Head of caudate nucleus (tissue), 42 donors: Measurements from ENCODE around the gene COPZ1.
A peak's percentile ranks its signal among the peaks of the same experiment; 100 is the strongest.

Experiments
- DNase-seq, 42 donors: peaks; one replicate each; pipeline versions ENCODE4 v3.0.0 to v3.0.0-alpha.2; 2020 to 2021; ENCODE audit warnings: mixed read lengths in 7 of 42
- intact Hi-C: fragments of 100-400 bp; cut with DNase I; formaldehyde crosslinking; loops from one replicate; pipeline ENCODE4 v1.15.0; 2022

The COPZ1 gene

DNA sequence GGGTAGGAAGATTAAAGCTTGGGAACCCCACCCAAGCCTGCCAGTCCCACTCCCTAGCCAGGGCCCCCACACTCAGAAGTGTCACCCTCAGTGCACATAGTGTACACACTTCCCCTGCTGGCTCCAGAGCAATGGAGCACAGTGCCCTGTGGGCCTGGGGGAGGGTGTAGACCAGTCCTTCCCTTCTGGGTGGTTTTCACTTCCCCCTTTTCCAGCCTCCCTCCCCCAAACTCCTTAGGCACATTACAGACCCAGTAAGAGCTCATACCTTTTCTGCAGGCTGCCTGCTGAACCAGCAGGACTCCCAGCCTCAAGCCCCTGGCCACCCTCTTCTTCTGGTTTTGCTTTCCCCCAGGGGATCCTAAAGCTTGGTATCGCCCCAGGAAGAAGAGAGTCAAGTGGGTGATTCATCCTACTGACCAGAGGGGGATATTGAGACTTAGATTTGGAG, 59.7 kb downstream of the COPZ1 start, which contains the start of gene ZNF385A:
Gene ZNF385A (minus strand): TSS at position 143 of the 451 bp plus-strand sequence. CDS start 219 bp downstream, outside the sequence.
- peak in 14 of 42 donors; percentile 32 to 69 (median 45) for DNase-seq
- intact Hi-C loops: no loop called here

DNA sequence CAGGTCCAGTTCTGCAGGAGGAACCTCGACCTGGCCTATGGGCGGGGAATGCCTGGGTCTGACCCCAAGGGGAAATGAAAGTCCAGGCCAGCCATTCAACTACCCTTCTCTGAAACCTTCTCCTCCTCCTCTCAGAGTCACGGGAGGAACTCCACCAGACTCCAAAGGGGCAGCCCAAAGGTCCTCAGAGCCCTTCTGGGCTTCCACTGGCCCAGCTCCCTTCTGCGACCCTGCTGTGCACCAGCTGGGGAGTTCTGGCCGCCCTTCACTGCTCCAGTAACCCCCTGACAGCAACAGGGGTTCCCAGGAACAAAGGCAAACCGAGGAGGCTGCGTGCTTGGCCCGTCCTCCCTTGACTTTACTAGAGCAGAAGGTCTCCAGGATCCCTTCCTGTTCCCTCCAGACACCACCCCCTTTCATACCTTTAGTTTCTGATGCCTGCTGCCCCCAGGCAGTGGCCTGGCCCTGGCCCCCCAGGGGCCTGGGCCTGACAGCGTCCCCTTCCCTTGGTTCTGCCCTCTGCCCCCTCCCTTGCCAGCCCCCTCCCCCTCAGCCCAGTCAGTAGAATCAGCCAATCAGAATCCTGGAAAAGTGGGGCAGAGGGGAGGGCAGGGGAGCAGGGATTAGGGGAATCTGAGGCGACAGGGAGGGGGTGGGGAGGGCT, 60.5 kb downstream of the COPZ1 start:
- peak in 11 of 42 donors; percentile 19 to 61 (median 42) for DNase-seq
- intact Hi-C loops: no loop called here

DNA sequence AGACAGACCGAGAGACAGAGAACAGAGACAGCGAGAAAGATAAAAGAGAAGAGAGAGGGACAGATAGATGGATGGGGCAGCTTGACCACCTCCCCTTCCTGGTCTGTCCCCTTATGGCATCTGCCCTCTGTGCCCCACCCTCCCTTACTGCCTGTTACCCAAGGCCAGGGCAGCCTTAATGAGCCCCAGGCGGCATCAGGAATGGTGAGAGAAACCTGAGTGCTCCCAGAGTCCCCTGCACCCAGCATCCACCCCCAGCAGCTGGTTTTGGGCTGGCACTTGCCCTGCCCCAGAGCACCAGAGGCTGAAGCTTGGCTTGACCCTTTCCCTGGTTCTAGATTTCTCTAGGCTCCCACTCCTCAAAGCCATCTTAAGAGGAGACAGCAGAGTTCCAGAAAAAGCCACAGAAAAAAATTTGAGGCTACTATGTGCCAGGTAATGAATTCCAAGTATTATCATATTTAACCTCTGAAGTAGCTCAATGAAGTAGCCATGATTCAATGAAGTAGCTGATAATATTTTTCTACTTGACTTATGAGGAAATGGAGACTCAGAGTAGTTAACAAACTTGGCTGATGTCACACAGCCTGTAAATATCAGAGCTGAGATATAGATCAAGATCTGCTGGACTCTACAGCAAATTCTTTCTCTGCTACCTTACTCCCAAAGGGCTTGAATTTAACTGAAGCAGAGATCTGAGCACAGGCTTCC, 61.6 kb downstream of the COPZ1 start:
- intact Hi-C loops: no loop called here
- no peak for DNase-seq

DNA sequence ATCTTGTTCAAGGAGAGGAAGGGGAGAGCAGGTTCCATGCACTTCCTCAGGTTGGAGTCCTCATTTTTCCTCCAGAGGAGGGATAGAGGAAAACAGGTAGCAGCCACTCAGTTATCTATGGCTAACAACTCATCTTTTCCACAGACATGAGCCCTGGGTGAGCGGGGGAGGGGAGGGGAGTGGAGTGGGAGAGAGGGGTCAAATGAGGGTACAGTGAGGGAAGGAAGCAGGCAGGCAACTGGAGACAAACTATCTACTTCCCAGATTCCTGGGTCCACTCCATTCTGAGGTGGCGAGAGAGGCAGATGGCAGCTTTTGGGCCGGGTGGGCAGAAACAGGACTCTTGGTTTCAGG, 62.2 kb downstream of the COPZ1 start:
- no peak for DNase-seq
- intact Hi-C loops: no loop called here

DNA sequence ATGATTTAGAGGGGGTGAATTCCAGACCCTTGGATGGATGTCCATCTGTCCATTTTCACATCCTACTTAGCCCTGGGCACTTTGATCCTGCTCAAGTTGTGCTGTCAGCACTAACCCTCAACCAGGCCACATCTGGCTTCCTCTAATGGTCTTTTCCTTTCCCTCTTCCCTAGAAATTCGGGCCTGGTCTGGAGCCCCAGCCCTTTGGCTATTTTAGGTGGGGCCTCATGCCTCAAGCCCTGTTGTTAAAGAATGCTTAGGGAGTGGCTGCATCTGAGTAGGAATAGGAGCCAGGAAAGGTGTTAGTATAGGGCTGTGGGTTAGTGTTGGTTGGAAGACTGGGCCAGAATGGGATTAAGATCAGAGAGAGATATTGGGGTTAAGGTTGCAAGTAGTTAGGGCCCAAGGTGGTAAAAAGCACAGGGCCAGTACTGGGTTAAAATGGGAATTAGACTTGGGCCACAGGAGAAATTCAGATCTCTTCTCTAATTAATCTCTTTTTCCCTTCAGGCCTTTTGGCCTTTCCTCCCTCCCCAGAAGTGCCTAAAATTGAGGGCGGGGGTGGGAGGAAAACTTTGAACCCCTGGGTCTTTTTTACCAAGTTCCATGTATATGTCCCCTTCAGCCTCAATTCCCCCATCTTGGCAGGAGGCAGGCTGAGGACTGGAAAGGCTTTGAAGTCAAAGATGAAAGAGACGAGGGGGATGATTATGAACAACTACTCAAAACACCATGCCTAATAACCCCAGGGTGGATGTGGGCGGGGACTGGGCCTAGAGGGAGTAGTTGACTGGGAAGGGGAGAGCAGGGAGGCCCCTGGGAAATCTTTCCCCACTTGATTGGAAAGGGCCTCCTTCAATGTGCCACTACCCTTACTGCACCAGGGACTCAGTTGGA, 63.6 kb downstream of the COPZ1 start:
- DNase-seq: no peak

DNA sequence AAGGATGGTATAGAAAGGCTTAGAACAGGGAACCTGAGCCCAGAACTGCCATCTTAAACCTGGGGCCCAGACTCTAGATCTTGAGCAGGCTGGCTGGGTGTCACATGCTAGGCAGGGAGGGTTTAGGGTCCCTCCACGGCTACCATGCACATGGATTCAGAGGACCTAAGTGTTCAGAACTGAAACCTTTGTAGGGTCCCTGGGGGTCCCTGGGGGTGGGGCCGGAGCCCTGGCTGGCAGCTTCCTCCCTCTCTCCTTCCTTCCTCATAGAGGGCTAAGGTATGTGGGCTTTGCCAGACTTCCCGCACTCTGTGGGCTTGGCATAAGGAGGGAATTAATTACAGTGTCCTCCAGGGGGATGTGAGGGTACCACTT, 64.2 kb downstream of the COPZ1 start:
- intact Hi-C loops: no loop called here
- DNase-seq: no peak

More for the DNA sequence above, 63.6 kb downstream of the COPZ1 start:
- intact Hi-C loops: no loop called here

DNA sequence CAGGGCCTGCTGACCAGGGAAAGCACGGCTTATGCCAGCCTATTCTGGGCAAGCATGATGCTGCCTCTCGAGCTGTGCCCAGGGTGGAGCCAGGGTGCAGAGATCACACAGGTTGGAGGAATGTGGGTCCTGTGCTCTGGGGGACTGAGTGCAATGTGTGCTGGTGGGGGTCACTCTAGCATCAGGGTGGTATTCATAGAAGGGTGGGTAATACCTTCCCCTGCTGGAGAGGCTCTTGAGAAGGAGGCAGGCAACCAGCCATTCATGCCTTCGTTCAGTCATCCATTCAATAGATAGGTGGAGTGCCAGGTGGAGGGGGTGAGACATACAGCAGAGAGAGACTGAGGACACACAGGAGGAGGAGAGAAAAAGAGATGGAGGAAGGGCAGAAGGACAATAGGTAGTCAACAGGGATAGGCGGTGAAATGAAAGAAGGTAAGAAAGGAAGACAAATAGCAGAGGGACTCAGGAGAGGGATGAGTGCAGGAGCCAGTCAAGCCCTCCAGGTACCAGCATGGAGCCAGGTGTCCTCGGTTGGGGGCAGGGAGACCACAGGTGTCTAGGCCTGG, 64.8 kb downstream of the COPZ1 start:
- intact Hi-C loops: no loop called here

DNA sequence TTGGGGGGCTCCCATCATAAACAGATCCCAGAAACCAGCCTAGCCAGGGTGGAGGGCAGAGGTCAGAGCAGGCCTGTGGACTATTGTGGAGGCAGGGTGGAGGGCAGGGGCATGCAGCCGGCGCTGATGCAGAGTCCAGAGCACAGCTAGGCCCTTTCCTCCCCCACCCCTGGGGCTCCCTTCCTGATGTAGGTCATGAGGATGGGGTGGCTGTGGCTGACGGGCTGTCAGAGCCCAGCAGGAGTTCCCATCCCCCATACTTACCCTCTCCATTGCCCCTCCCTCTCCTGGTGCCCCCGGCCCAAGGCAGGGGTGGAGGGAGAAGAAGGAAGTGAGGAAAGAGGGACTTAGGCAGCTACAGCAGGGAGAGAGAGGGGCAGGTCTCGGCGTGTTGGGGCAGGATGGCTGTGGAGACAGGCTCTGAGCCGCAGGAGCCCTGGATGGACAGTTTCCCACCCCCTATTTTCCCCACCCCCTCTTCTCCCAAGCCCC, 65.3 kb downstream of the COPZ1 start:
- intact Hi-C loops: no loop called here
- peak in 1 of 42 donors; percentile 19 for DNase-seq

More for the DNA sequence above, 64.8 kb downstream of the COPZ1 start:
- no peak for DNase-seq

DNA sequence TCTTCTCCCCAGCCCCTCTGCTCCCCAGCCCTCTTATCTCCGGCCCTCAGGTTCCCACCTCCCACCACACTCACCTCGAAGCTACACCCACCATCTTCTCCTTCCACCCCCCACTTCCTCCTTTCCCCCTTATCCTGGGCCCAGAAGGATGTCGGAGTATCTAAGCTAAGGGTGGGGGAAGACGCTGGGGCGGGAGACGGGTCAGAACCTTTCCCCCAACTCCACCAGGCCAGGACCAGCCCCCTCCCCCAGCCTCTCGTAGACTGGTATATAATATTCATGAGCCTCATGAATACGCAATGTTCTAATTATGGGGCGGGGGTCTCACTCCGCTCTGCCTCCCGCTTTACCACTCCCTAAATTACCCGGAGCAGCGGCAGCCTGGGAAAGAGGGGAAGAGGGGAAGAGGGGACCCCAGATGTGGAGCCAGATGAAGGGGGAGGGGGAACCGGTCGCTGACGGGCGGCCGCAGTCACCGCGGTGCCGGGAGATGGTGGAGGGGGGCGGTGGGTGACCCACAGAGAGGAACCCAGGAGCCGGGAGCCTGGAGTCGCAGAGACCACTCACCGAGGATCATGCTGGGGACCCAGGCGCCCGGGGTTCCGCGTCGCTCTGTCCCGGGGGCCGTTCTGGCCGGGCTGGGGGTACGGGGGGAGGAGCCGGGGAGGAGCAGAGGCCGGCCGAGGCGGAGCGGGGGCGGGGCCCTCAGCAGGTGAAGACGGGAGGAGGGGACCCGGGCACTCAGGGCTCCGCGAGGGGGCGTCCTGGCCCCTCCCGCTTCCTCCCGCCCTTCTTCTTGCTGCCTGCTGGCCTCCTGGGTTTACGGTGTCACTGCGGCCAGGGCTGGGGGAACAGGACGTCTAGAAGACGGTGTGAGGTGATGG, 66.0 kb downstream of the COPZ1 start:
- DNase-seq: peak in 41 of 42 donors; percentile 42 to 89 (median 73)
- intact Hi-C loops: no loop called here

DNA sequence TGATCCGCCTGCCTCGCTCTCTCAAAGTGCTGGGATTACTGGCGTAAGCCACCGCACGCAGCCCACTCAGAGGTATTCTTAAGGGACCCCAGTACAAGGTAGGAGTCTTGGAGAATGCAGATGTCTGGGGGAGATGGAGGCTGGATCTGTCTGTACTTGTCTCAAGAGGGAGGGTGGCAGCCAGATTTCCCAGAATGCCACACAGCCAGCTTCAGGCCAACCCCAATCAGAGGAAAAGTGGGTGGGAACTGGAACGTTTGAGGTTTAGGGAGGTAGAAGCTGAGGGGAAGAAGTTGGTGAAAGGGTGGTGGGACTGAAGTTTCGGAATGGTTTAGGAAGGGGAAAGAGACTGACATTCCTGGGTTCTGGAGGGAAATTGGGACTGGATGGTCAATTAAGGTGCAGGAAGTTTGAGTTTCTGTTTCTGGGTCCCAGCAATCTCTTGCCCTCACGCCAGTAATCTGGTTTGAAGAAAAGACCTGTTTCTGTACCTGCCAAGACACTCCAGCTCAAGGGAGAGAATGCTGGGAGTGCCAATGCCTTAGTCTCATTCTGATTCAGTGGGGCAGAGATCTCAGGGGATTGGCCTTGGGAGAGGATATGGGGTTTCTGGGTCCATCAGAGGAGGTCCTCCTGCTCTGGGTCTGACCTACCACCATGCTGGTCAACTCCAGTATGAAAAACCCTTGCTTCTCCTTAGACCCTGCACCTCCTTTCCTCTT, 67.7 kb downstream of the COPZ1 start:
- intact Hi-C loops: no loop called here
- peak in 11 of 42 donors; percentile 44 to 71 (median 57) for DNase-seq

DNA sequence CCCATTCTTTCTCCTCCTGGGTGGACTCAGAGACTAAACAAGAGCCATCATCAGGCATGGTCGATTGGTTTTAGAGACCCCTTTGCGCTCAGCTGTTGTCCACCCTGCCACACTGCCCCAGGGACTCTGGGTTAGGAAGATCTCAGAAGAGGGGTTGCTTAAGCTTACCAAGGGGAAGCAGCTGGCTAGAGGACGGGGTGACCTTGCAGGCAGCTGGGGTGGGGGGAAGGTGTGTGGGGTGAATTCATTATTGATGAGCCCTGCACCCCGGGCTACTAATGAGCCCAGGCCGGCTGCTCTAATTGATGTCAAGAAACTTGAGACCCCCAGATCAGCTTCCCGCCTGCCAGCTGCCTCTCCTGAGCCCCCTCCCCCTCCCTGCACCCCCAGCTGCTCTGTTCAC, 68.3 kb downstream of the COPZ1 start:
- no peak for DNase-seq
- intact Hi-C loops: no loop called here

DNA sequence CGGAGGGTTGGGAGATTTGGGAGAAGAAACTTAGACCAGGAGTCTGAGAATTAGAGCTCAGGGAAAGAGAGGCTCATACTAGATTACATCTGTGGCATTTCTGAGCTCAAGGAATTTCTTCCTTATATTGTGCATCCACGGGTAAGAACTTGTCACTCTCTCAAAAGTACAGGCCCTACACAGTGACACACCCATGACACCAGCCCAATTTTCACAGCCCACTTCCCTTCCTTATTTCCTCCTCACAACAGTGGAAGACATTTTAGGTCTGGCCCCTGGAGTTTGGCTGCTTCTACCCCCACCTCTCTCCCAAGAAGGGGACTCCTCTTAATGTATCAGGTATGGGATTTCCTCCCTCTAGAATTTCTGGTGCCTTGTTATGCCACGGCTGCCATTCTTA, 68.8 kb downstream of the COPZ1 start:
- DNase-seq: no peak
- intact Hi-C loops: no loop called here

DNA sequence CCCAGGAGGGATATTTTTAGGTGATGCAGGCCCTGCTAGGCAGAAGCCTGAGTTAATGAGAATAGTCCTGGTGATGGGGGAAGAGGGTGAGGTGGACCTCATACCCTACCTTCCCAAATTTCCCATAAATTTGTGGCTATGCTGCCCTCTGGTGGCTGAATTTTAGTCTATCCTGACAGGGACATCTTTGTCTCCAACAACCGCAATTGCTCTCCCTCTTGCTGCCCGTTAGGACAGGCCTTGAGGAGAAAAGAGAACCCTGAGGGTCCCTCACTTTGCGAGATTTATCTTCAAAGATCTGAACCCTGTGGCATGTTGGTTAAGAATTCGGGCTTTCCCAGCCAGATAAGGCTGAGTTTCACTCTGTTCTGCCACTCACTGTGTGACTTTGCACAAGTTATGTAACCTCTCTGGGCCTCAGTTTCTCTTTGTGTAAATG, 69.4 kb downstream of the COPZ1 start:
- peak in 38 of 42 donors; percentile 22 to 89 (median 71) for DNase-seq
- intact Hi-C loops: no loop called here

DNA sequence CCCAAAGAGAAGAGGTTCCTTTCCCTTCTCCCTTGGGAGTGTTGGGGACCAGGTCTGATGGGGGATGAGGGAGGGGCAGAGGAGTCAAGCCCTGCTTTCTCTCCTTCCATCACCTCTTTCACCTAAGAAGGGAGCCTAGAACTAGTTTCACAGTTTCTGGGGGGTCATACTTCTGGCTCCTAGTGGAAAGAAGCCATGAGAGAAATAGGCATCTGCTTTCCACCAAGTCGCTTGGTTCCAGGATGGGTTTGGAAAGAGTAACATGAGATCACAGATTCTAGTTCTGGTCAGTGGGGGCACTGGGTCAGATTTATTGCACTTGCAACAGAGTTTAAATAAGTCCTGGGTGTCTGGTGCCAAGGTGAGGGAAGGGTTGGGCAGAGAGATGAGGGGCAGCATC, 70.1 kb downstream of the COPZ1 start:
- intact Hi-C loops: loop anchor here (5.0 kb wide), 1 partner anchor 42 kb away; no protein-coding TSS in a partner anchor
- DNase-seq: no peak

DNA sequence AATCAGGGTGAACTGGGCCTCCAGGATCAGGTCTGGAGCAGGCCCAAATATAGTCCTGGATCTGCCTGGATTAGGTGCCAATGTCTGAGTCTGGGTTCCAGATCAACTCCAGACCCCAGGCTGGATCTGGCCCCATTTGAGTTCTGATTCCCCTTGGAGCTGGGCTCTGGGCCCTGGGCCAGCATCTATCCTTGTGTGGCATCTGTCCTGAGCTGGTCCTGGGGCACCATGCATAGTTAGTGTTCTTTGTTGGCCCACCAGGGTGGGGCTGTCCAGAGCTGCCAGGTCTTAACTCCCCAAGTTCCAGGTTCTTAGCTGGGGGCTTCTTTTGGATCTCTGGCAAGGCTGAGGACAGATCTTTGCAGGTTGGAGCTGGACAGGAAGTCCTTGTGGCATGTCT, 70.6 kb downstream of the COPZ1 start:
- intact Hi-C loops: loop anchor here (5.0 kb wide), 1 partner anchor 42 kb away; no protein-coding TSS in a partner anchor
- DNase-seq: no peak

DNA sequence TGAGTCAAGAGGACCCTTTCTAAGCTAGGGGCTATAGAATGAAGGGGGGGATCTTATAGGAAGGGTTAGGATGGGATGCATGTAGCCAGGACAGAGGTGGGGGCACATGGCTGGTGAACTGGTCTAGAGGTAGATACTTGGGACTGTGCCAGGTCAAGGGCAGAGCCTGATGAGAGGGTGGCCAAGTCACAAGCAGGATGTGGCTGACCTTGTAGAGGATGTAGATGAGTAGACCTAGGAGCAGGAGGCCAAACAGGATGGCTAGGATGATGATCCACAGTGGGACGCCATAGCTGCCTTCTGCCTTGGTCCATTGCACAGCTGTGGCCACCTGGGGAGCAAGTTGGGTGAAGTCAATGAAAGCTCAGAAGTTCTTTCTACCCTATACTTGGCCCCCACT, 72.2 kb downstream of the COPZ1 start:
- no peak for DNase-seq
- intact Hi-C loops: loop anchor here (5.0 kb wide), 1 partner anchor 40 kb away; no protein-coding TSS in a partner anchor

DNA sequence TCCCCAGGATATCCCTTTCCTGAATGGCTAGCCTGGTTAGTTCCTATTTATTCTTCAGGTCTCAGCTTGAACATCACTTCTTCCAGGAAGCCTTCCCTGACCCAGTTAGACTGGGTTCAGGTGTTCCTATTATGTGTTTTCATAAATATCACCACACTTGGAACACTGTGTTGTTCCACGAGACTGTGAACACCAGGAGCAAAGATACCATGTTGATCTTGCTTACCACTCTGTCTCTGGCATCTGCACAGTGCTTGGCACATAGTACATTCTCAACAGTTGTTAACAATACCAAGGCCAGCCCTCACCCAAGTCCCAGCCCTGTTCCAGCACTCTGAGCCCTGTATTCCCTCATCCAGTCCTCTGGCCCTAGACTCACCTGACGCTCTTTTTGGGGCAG, 73.3 kb downstream of the COPZ1 start:
- intact Hi-C loops: loop anchor here (5.0 kb wide), 1 partner anchor 39 kb away; no protein-coding TSS in a partner anchor

More for the DNA sequence above, 73.3 kb downstream of the COPZ1 start:
- no peak for DNase-seq
